Effector memory CD8-positive, alpha-beta T cell (primary cell): ENCODE measurements around the gene TEX53.

ENCODE experiments used
- ATAC-seq: fragments of 150-1000 bp; cut with Tn5 transposase; replicated peaks from 2 replicates; pipeline ENCODE4 v1.10.0; 2021; ENCODE audit warnings: mild to moderate bottlenecking, moderate library complexity
- DNase-seq, 3 experiments: peaks; one replicate each; pipeline ENCODE4 v3.0.0; 2021
- H3K27ac Mint-ChIP-seq, 2 donors: one replicate each; pipeline ENCODE4 v1.8.0; 2022; ENCODE audit warnings: mild to moderate bottlenecking in 2 of 2, mixed read lengths in 2 of 2, moderate library complexity in 2 of 2
- H3K27me3 Mint-ChIP-seq, 2 donors: one replicate each; pipeline ENCODE4 v1.8.0; 2022; ENCODE audit warnings: mixed read lengths in 2 of 2
- H3K36me3 Mint-ChIP-seq: one replicate; pipeline ENCODE4 v1.8.0; 2022; ENCODE audit warnings: mild to moderate bottlenecking, moderate library complexity, mixed read lengths; ENCODE audit not compliant: insufficient read depth
- H3K4me1 Mint-ChIP-seq, 2 donors: one replicate each; pipeline ENCODE4 v1.8.0; 2022; ENCODE audit warnings: low read depth in 2 of 2, mixed read lengths in 2 of 2
- H3K4me3 Mint-ChIP-seq, 2 donors: one replicate each; pipeline ENCODE4 v1.8.0; 2022; ENCODE audit warnings: mild to moderate bottlenecking in 2 of 2, mixed read lengths in 2 of 2, moderate library complexity in 2 of 2
- H3K9me3 Mint-ChIP-seq, 2 donors: one replicate each; pipeline ENCODE4 v1.8.0; 2022; ENCODE audit warnings: mixed read lengths in 2 of 2

The TEX53 gene

DNA sequence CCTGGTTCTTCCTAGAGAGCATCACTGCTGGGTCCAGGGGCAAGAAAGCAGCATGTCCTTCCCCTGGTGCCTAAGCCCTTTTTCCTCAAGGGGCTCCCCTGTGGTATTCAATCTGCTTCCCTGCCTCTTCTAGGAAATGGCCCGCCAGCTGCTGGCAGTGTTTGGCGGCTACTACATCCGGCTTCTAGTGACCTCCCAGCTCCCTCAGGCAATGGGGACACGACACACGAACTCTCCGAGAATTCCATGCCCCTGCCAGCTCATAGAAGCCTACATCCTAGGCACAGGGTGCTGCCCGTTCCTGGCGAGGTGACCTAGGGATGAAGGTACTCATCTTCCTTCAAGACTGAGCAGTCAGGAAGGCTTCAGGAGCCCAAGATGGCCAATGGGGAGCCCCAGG lies 14.6 kb downstream of the TEX53 start:
- H3K27me3 Mint-ChIP-seq, result no peaks in the 10 kb centered on the region
- H3K36me3 Mint-ChIP-seq, result peaks cover 25% of the 10 kb centered on the region
- H3K9me3 Mint-ChIP-seq, result no peaks in the 10 kb centered on the region
- H3K27ac Mint-ChIP-seq, result no peak overlapping the region
- H3K4me3 Mint-ChIP-seq, result no peak overlapping the region
- peaks cover 0 to 3% of the 10 kb centered on the region in 2 donors for H3K4me1 Mint-ChIP-seq
- ATAC-seq (no peak), DNase-seq (no peak)

DNA sequence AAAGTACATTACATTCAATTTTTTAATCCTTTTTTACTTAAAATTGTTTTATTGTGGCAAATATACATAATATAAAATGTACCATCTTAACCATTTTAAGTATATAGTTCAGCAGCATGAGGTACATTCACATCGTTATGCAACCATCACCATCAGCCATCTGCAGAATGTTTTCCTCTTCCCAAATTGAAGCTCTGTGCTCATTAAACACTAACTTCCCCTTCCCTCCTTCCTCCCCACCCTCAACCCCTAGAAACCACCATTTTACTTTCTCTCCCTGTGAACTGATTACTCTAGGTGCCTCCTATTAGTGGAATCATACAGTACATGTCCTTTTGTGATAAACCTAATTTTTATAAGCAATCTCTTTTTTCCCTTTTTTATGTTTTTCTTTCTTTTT lies 15.6 kb downstream of the TEX53 start:
- no peak for ATAC-seq
- Mint-ChIP-seq H3K4me1 (peaks cover 0 to 3% of the 10 kb centered on the region in 2 donors), H3K4me3 (no peak overlapping the region), H3K27me3 (no peaks in the 10 kb centered on the region), H3K27ac (peak overlapping the region in 1 of 2 donors; percentile 57), H3K36me3 (peaks cover 30% of the 10 kb centered on the region), H3K9me3 (no peaks in the 10 kb centered on the region)
- DNase-seq, result no peak

DNA sequence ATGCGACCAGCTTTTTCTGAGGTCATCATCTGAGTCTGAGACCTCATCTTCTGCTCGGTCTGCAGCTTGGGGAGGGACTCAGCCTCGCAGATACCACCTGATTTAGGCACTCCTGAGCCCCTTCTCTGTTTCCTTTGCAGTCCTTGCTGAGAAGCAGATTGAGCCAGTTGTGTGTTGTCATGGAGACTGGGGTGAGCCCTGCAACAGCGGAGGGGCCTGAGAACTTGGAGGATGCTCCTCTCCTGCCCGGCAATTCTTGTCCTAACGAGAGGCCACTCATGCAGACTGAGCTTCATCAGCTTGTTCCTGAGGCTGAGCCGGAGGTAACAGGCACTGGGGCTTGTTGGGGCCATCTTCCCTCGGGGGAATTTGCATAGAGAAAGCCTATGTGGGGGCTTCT lies 19.2 kb downstream of the TEX53 start:
- H3K36me3 Mint-ChIP-seq, result peaks cover 29% of the 10 kb centered on the region
- no peak overlapping the region for H3K4me3 Mint-ChIP-seq
- no peak for DNase-seq
- peaks cover 0 to 3% of the 10 kb centered on the region in 2 donors for H3K4me1 Mint-ChIP-seq
- no peaks in the 10 kb centered on the region for H3K9me3 Mint-ChIP-seq
- H3K27ac Mint-ChIP-seq, result no peak overlapping the region
- no peak for ATAC-seq
- no peaks in the 10 kb centered on the region for H3K27me3 Mint-ChIP-seq

GRCh38 chr9:114634387-114634786 lies 23.2 kb downstream of the TEX53 start:
- Mint-ChIP-seq H3K27me3 (no peaks in the 10 kb centered on the region), H3K4me3 (no peak overlapping the region), H3K4me1 (no peaks in the 10 kb centered on the region), H3K9me3 (no peaks in the 10 kb centered on the region), H3K36me3 (peaks cover 22% of the 10 kb centered on the region), H3K27ac (no peak overlapping the region)
- no peak for DNase-seq
- no peak for ATAC-seq

DNA sequence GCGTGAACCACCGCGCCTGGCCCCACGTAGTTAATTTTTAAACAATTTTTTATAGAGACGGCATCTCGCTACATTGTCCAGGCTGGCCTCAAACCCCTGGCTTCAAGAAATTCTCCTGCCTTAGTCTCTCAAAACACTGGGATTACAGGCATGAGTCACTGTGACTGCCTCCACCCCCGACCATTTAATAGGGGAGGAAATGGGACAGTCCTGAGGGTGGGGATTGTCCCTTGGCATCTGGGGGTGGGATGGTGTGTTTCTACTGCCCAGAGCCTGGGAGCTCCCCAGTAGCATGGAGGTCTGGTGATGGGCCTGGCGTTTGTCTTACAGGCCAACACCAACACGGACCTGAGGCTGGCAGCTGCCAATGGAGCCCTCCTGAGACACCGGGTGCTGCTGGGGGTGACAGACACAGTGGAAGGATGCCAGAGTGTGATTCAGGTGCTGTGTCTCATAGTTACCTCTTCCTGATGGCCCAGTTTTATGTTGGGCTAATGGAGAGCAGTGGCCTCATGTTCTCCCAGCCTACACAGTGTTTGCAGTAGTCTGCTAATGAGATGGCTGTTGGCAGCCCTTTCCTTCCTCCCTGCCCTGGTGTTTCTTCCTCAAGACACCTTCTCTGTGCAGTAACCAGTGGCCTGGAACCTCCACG lies 24.0 kb downstream of the TEX53 start:
- H3K36me3 Mint-ChIP-seq, result peaks cover 21% of the 10 kb centered on the region
- H3K27ac Mint-ChIP-seq, result no peak overlapping the region
- ATAC-seq (no peak), DNase-seq (no peak)
- H3K9me3 Mint-ChIP-seq, result no peaks in the 10 kb centered on the region
- H3K4me3 Mint-ChIP-seq, result no peak overlapping the region
- H3K27me3 Mint-ChIP-seq, result no peaks in the 10 kb centered on the region
- H3K4me1 Mint-ChIP-seq, result no peaks in the 10 kb centered on the region

- H3K4me1 Mint-ChIP-seq, result no peaks in the 10 kb centered on the region
- ATAC-seq (no peak), DNase-seq (no peak)
- no peaks in the 10 kb centered on the region for H3K27me3 Mint-ChIP-seq
- peaks cover 10% of the 10 kb centered on the region for H3K36me3 Mint-ChIP-seq
- H3K27ac Mint-ChIP-seq, result peak overlapping the region; percentile 29 to 68
- no peaks in the 10 kb centered on the region for H3K9me3 Mint-ChIP-seq
- no peak overlapping the region for H3K4me3 Mint-ChIP-seq
These were observed 26.4 kb downstream of the TEX53 start for GRCh38 chr9:114631166-114631565.

GRCh38 chr9:114629563-114630090 lies 28.0 kb downstream of the TEX53 start:
- Mint-ChIP-seq H3K36me3 (peaks cover 6% of the 10 kb centered on the region), H3K9me3 (no peaks in the 10 kb centered on the region), H3K4me3 (no peak overlapping the region), H3K27ac (no peak overlapping the region), H3K4me1 (peaks cover 0 to 1% of the 10 kb centered on the region in 2 donors), H3K27me3 (no peaks in the 10 kb centered on the region)
- no peak for ATAC-seq
- DNase-seq, result no peak

GRCh38 chr9:114627553-114627952 lies 30.1 kb downstream of the TEX53 start:
- ATAC-seq, result no peak

GRCh38 chr9:114626415-114627020 lies 31.1 kb downstream of the TEX53 start:
- DNase-seq (no peak), ATAC-seq (no peak)
- H3K9me3 Mint-ChIP-seq, result no peaks in the 10 kb centered on the region
- no peak overlapping the region for H3K27ac Mint-ChIP-seq
- H3K4me1 Mint-ChIP-seq, result peaks cover 4 to 5% of the 10 kb centered on the region in 2 donors
- H3K27me3 Mint-ChIP-seq, result no peaks in the 10 kb centered on the region
- peaks cover 7% of the 10 kb centered on the region for H3K36me3 Mint-ChIP-seq
- H3K4me3 Mint-ChIP-seq, result no peak overlapping the region

More at GRCh38 chr9:114627553-114627952, 30.1 kb downstream of the TEX53 start:
- Mint-ChIP-seq H3K36me3 (peaks cover 3% of the 10 kb centered on the region), H3K27ac (no peak overlapping the region), H3K9me3 (no peaks in the 10 kb centered on the region), H3K27me3 (no peaks in the 10 kb centered on the region), H3K4me1 (peaks cover 0 to 4% of the 10 kb centered on the region in 2 donors), H3K4me3 (no peak overlapping the region)
- DNase-seq, result no peak

- Mint-ChIP-seq H3K4me1 (peaks cover 4 to 9% of the 10 kb centered on the region in 2 donors), H3K4me3 (no peak overlapping the region), H3K9me3 (no peaks in the 10 kb centered on the region), H3K27me3 (no peaks in the 10 kb centered on the region), H3K27ac (peak overlapping the region in 1 of 2 donors; percentile 9), H3K36me3 (peaks cover 8% of the 10 kb centered on the region)
- DNase-seq (no peak), ATAC-seq (no peak)
These were observed 32.9 kb downstream of the TEX53 start for GRCh38 chr9:114624677-114625076.

GRCh38 chr9:114621975-114622609 lies 35.5 kb downstream of the TEX53 start:
- peaks cover 8% of the 10 kb centered on the region for H3K36me3 Mint-ChIP-seq

DNA sequence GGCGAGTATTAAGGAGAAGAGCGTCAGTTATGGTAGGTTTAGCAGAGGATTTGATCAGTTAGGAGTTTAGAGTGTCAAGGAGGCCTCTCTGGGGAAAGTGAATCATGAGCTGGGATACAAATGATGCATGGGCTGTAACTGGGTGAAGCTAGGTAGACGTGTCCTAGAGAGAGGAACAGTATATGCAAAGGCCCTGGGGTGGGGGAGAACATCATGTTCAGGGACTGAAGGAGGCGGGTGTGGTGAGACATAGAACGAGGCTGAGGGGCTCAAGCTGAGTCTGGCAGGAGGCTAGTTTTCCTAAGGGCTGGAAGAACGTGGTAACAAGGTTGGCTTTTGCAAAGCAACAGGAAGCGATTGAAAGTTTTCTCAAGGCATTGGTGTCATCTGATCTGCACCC lies 36.0 kb downstream of the TEX53 start:
- ATAC-seq (no peak), DNase-seq (no peak)
- H3K36me3 Mint-ChIP-seq, result peaks cover 6% of the 10 kb centered on the region
- no peak overlapping the region for H3K4me3 Mint-ChIP-seq
- peaks cover 6 to 14% of the 10 kb centered on the region in 2 donors for H3K4me1 Mint-ChIP-seq
- no peaks in the 10 kb centered on the region for H3K27me3 Mint-ChIP-seq
- H3K9me3 Mint-ChIP-seq, result no peaks in the 10 kb centered on the region
- no peak overlapping the region for H3K27ac Mint-ChIP-seq

More at GRCh38 chr9:114621975-114622609, 35.5 kb downstream of the TEX53 start:
- ATAC-seq, result no peak
- H3K4me1 Mint-ChIP-seq, result peaks cover 4 to 10% of the 10 kb centered on the region in 2 donors
- H3K27ac Mint-ChIP-seq, result peak overlapping the region in 1 of 2 donors; percentile 3
- no peaks in the 10 kb centered on the region for H3K27me3 Mint-ChIP-seq
- H3K4me3 Mint-ChIP-seq, result no peak overlapping the region
- no peaks in the 10 kb centered on the region for H3K9me3 Mint-ChIP-seq
- no peak for DNase-seq

GRCh38 chr9:114619191-114619761 lies 38.3 kb downstream of the TEX53 start:
- Mint-ChIP-seq H3K4me1 (peaks cover 5 to 21% of the 10 kb centered on the region in 2 donors), H3K4me3 (no peak overlapping the region), H3K27ac (no peak overlapping the region), H3K36me3 (peaks cover 11% of the 10 kb centered on the region), H3K9me3 (no peaks in the 10 kb centered on the region), H3K27me3 (no peaks in the 10 kb centered on the region)
- ATAC-seq (no peak), DNase-seq (no peak)
